Activated effector memory CD4-positive, alpha-beta T cell treated with anti-CD3 and anti-CD28 coated beads, Interleukin-2, amount 50 U/mL, for 16 hours (primary cell): ENCODE data around the gene SENP8.
A peak's percentile ranks its signal among the peaks of the same experiment; 100 is the strongest.

Experiments
- DNase-seq: peaks from one replicate; pipeline ENCODE4 v3.0.0-alpha.2; 2020

SENP8 gene

DNA sequence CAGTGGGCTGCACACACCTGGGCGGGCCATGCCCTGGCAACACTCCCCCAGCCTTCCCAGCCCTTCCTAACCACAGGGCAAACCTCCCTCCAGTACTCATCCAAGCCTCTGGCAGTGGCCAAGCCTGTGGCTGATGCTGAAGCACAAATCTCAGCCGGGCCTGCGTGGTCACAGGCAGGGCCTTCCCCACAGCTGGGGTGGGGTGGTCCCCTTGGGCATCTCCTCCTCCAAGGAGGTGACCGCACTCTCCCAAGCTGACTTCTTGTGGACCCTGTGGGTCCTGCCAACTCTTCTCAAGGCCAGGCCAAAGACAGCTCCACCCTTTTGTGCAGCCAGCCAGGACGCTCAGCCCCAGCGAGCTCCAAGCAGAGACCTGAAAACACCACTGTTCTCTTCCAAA lies 58.0 kb downstream of the SENP8 start:
- no peak for DNase-seq

DNA sequence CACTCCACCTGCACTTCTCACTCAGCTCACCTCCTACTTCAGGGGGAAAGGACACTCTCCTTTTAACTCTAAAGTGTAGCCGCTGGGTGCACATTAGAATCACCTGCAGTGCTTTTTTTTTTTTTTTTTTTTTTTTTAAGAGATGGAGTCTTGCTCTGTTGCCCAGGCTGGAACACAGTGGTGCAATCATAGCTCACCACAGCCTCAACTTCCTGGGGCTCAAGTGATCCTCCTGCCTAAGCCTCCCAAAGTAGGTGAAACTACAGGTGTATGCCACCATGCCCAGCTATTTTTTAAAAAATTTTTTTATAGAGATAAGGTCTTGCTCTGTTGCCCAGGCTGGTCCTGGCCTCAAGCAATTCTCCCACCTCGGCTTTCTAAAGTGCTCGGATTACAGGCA lies 58.5 kb downstream of the SENP8 start:
- no peak for DNase-seq

DNA sequence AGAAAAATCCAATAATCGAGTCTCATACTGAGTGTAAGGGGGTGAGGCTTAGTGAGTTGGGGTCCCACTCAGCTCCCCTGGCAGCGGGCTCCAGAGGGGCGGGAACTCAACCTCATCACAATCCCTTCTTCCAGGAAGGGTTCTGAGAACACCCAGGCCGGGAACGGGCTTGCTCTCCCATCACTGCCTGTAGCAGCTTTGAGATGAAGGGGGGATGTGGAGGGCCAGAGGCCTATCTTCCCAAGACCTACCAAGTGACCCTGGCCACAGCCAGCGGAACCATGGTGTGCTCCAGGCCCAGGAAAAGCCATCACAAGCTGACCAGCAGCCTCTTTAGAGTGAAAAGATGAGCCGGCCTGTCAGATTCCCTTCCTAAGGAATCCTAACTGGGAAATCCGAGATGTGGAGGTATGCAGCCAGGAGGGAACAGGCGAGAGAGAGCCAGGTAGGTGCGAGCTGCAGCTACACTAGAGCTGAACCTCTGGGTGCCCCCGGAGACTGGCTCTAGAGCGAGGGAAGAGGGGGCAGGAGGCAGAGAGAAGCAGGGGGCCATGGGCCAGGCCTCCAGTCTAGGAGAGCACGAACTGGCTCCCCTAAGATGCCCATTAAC lies 60.9 kb downstream of the SENP8 start:
- DNase-seq: no peak

- DNase-seq: no peak
Measured at GRCh38 chr15:72179950-72180581, 61.9 kb downstream of the SENP8 start.

GRCh38 chr15:72180761-72181324 lies 62.6 kb downstream of the SENP8 start:
- DNase-seq: no peak

GRCh38 chr15:72182244-72182643 lies 64.0 kb downstream of the SENP8 start:
- DNase-seq: no peak

DNA sequence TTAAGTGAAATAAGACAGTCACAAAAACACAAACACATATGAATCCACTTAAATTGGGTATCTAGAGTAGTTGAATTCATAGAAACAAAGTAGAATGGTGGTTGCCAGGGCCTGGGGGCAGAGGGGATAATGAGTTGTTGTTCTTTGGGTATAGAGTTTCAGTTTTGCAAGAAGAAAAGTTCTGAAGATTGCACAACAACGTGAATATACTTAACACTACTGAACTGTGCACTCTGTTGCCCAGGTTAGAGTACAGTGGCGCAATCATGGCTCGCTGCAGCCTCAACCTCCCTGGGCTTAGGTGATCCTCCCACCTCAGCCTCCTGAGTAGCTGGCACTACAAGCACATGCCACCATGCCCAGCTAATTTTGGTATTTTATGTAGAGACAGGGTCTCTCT lies 64.5 kb downstream of the SENP8 start:
- no peak for DNase-seq

GRCh38 chr15:72183781-72184164 lies 65.6 kb downstream of the SENP8 start:
- no peak for DNase-seq

DNA sequence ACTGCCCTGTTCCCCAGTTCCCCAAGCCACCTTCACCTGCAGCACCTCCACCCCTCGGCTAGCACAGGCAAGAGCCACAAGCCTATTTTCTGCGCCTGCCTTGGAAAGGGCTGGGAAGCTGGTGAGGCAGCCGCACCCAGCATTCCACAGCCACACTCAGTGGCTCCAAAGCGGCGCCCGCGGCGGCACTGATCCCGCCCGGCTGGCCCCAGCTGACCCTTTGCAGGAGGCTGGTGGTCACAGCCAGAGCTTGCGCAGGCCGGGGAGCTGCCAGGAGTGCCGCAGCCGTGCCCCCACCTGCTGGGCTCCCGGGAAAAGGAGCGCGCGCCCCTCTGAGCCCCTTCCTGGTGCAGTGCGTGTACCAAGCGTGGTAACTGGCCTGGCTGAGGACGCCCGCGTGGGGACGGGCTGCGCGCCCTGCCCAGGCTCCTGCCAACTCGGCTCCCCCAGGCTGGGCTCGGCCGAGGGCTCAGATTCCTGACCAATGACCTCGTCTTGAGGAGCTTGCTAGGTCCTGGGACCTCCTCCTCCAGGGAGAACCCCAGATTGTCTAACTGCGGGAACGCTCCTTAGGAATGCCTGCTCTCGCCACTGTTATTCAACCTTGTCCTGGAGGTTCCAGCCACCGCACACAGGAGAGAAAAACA lies 66.1 kb downstream of the SENP8 start:
- peak; percentile 31 for DNase-seq

GRCh38 chr15:72189250-72189902 lies 71.2 kb downstream of the SENP8 start:
- DNase-seq: no peak

GRCh38 chr15:72192416-72192815 lies 74.2 kb downstream of the SENP8 start:
- no peak for DNase-seq
